Keratinocyte (primary cell): ENCODE measurements around the gene ADGRG1. TPM values are rescaled to one million over a fixed set of nuclear protein-coding genes. Genes with fewer than 3 reads are reported as not detected.

ENCODE experiments used
- DNase-seq: peaks from one replicate; pipeline ENCODE4 v3.0.0-alpha.2; 2011; ENCODE audit warnings: low read depth, missing footprints, low spot score
- FAIRE-seq: peaks from 2 replicates; lab custom pipeline; 2011; peaks lifted over from hg19 to GRCh38; lab: Jason Lieb, UNC
- H2AFZ ChIP-seq: 2 replicates; pipeline ENCODE4 v1.6.0; 2012; ENCODE audit warnings: low read length, control low read depth, inconsistent platforms; ENCODE audit not compliant: control insufficient read depth
- H3K27ac ChIP-seq: 2 replicates; pipeline ENCODE4 v1.5.1; 2011; ENCODE audit warnings: low read length; ENCODE audit not compliant: control insufficient read depth, insufficient read depth
- H3K27me3 ChIP-seq: 3 replicates; pipeline ENCODE4 v1.6.0; 2011; ENCODE audit warnings: low read length; ENCODE audit not compliant: control insufficient read depth, insufficient read depth; ENCODE audit errors: extremely low read depth
- H3K36me3 ChIP-seq, 2 experiments: 2 replicates in 1 of 2; 3 replicates in 1 of 2; pipeline ENCODE4 v1.5.1; 2011; ENCODE audit warnings: low read length in 2 of 2, mild to moderate bottlenecking in 1 of 2; ENCODE audit not compliant: control insufficient read depth in 2 of 2, insufficient read depth in 2 of 2; ENCODE audit errors: extremely low read depth in 1 of 2
- H3K4me1 ChIP-seq: 3 replicates; pipeline ENCODE4 v1.5.1; 2011; ENCODE audit warnings: low read length; ENCODE audit not compliant: control insufficient read depth, insufficient read depth; ENCODE audit errors: extremely low read depth
- H3K4me2 ChIP-seq: 3 replicates; pipeline ENCODE4 v1.6.0; 2011; ENCODE audit warnings: low read depth, low read length; ENCODE audit not compliant: control insufficient read depth, insufficient read depth; ENCODE audit errors: extremely low read depth
- H3K4me3 ChIP-seq, 3 experiments: fragments of 200-600 bp in 1 of 3; sonication (generic) in 1 of 3; 2 replicates in 2 of 3; 3 replicates in 1 of 3; pipeline ENCODE4 v1.5.1; 2011 to 2016; ENCODE audit warnings: low read length in 3 of 3, mild to moderate bottlenecking in 3 of 3, control low read depth in 2 of 3, inconsistent platforms in 1 of 3, low read depth in 1 of 3, mixed read lengths in 1 of 3, mixed run types in 1 of 3, moderate library complexity in 1 of 3; ENCODE audit not compliant: control insufficient read depth in 2 of 3, insufficient read depth in 2 of 3; ENCODE audit errors: extremely low read depth in 1 of 3
- H3K79me2 ChIP-seq: 2 replicates; pipeline ENCODE4 v1.6.0; 2012; ENCODE audit warnings: low read length; ENCODE audit not compliant: control insufficient read depth, insufficient read depth
- H3K9ac ChIP-seq: 3 replicates; pipeline ENCODE4 v1.6.0; 2011; ENCODE audit warnings: low read length; ENCODE audit not compliant: control insufficient read depth, insufficient read depth; ENCODE audit errors: extremely low read depth
- H3K9me1 ChIP-seq: 3 replicates; pipeline ENCODE4 v1.6.0; 2011; ENCODE audit warnings: low read length; ENCODE audit not compliant: control insufficient read depth, insufficient read depth; ENCODE audit errors: extremely low read depth
- H3K9me3 ChIP-seq: 2 replicates; pipeline ENCODE4 v1.5.1; 2012; ENCODE audit warnings: low read depth, low read length; ENCODE audit not compliant: control insufficient read depth
- H4K20me1 ChIP-seq: 3 replicates; pipeline ENCODE4 v1.6.0; 2011; ENCODE audit warnings: low read length; ENCODE audit not compliant: control insufficient read depth, insufficient read depth; ENCODE audit errors: extremely low read depth
- EZH2 ChIP-seq: IDR thresholded peaks from one replicate; pipeline ENCODE4 v1.6.1; 2012; ENCODE audit warnings: inconsistent platforms, mild to moderate bottlenecking, low read length, moderate library complexity
- dilution Hi-C: fragments of 300-500 bp; cut with MboI; formaldehyde crosslinking; loops from one replicate; pipeline ENCODE4 v1.7.0; 2020; ENCODE audit warnings: low sequenced_read_pairs; ENCODE audit not compliant: extremely low pct_ligation_motif_present
- polyA plus RNA-seq, 5 experiments: library from polyadenylated mRNA; depleted of rRNA in 3 of 5; stranded (reverse) in 3 of 5; stranded (forward) in 1 of 5; unstranded in 1 of 5; fragments of >200 nt; gene quantifications; 1 replicate in 1 of 5; 2 replicates in 3 of 5; 3 replicates in 1 of 5; pipeline versions ENCODE4 v1.2.1 to v1.2.3, GENCODE V29; 2011 to 2012; ENCODE audit warnings: missing spikeins in 2 of 5, low read depth in 1 of 5, low replicate concordance in 1 of 5
- TF ChIP-seq, protein P1 (sequence below), 3 experiments: IDR thresholded peaks in 1 of 3; conservative IDR thresholded peaks in 1 of 3; optimal IDR thresholded peaks in 1 of 3; 2 replicates in 2 of 3; 3 replicates in 1 of 3; pipeline versions ENCODE3 to v1.5.1; 2011; ENCODE audit warnings: low read length in 3 of 3, mild to moderate bottlenecking in 3 of 3, moderate library complexity in 2 of 3, control low read depth in 1 of 3, inconsistent platforms in 1 of 3; ENCODE audit not compliant: insufficient read depth in 2 of 3; ENCODE audit errors: extremely low read depth in 1 of 3

The ADGRG1 gene
- polyA plus RNA-seq, 1 donor (not counting 4 experiments of a cell fraction or from before 2014, with no cell fraction given), result 28.4 TPM

DNA sequence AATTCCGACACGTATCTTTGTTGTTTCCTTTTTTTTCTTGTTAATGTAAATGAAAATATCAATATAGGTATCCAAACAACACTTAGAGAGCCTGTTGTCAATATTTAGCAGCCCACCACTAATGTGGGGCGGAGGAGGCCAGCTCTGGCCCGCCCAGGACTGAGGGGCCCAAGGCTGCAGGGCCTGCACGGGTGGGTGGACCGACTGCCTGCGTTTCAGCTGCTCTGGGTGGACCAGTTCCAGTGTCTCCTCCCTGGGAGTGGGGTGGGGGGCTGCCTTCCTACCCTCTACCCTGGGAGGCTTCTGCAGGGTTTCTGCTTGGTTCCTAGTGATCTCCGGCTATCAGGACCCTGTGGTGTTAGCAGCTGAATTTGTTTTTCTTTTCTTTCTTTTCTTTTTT lies 15.9 kb upstream of the ADGRG1 start:
- FAIRE-seq (no peak), DNase-seq (no peak)
- H3K79me2 ChIP-seq, result no peaks in the 10 kb centered on the region
- H3K9ac ChIP-seq, result no peak overlapping the region
- peaks cover 4% of the 10 kb centered on the region for H3K4me1 ChIP-seq
- H2AFZ ChIP-seq, result no peak overlapping the region
- no peaks in the 10 kb centered on the region for H3K9me3 ChIP-seq
- no peaks in the 10 kb centered on the region for H4K20me1 ChIP-seq
- no peaks in the 10 kb centered on the region for H3K27me3 ChIP-seq
- no peaks in the 10 kb centered on the region for H3K9me1 ChIP-seq
- no peak overlapping the region for H3K4me3 ChIP-seq
- TF ChIP-seq, protein P1, sequence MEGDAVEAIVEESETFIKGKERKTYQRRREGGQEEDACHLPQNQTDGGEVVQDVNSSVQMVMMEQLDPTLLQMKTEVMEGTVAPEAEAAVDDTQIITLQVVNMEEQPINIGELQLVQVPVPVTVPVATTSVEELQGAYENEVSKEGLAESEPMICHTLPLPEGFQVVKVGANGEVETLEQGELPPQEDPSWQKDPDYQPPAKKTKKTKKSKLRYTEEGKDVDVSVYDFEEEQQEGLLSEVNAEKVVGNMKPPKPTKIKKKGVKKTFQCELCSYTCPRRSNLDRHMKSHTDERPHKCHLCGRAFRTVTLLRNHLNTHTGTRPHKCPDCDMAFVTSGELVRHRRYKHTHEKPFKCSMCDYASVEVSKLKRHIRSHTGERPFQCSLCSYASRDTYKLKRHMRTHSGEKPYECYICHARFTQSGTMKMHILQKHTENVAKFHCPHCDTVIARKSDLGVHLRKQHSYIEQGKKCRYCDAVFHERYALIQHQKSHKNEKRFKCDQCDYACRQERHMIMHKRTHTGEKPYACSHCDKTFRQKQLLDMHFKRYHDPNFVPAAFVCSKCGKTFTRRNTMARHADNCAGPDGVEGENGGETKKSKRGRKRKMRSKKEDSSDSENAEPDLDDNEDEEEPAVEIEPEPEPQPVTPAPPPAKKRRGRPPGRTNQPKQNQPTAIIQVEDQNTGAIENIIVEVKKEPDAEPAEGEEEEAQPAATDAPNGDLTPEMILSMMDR (optimal IDR thresholded peaks at IDR 0.05 in 1 of 3, IDR thresholded peaks at IDR 0.05 in 1 of 3, conservative IDR thresholded peaks at IDR 0.05 in 1 of 3; ENCODE audit: extremely low read depth in 1 of 3, insufficient read depth in 2 of 3, low read length in 3 of 3), result no peak
- no peak for TF ChIP-seq EZH2
- no peak overlapping the region for H3K27ac ChIP-seq
- no peaks in the 10 kb centered on the region for H3K36me3 ChIP-seq
- dilution Hi-C loops, result no loop called here
- H3K4me2 ChIP-seq, result no peak overlapping the region

DNA sequence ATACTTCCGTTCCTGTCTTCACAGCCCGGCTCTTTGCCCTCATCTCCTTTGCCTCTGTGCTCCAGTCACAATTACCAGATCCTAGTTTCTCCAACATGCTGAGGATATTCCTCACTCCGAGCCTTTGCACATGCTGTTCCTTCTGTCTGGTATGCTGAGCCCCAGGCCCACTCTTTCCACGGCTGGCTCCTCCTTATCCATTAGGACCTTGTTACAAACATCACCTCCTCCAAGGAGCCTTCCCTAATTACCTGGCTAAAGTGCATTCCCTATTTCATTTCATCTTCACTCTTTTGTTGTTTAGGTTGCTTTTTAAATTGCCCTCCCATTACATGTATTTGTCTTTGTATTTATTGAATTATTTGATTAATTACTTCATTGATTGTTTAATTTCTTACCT lies 14.9 kb upstream of the ADGRG1 start:
- no peaks in the 10 kb centered on the region for H3K9me1 ChIP-seq
- FAIRE-seq (no peak), DNase-seq (no peak)
- H3K4me3 ChIP-seq, result no peak overlapping the region
- no peaks in the 10 kb centered on the region for H3K36me3 ChIP-seq
- no peak overlapping the region for H3K4me2 ChIP-seq
- dilution Hi-C loops, result no loop called here
- no peaks in the 10 kb centered on the region for H4K20me1 ChIP-seq
- no peak overlapping the region for H3K9ac ChIP-seq
- no peak overlapping the region for H2AFZ ChIP-seq
- no peak overlapping the region for H3K27ac ChIP-seq
- no peaks in the 10 kb centered on the region for H3K9me3 ChIP-seq
- no peaks in the 10 kb centered on the region for H3K27me3 ChIP-seq
- no peak for TF ChIP-seq EZH2
- H3K79me2 ChIP-seq, result no peaks in the 10 kb centered on the region
- H3K4me1 ChIP-seq, result peaks cover 12% of the 10 kb centered on the region

DNA sequence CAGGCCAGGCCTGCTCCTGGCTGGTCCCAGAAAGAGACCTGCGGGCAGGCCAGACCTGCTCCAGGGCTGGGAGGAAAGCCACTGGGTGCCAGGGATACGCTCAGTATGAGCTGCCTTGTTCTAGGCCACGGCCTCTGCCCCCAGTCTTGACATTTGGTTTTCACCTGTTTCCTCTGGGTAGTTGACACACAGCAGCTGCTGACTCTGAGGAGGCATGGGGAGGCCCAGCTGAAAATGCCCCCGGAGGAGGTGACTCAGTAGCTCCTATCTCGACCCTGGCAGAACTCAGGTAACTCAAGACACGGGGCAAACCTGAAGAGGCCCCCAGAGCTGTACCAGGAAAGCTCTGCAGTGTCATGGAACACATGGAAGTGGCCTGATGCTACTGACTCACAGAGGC lies 13.9 kb upstream of the ADGRG1 start:
- no peak for TF ChIP-seq EZH2
- TF ChIP-seq, protein P1 (optimal IDR thresholded peaks at IDR 0.05 in 1 of 3, IDR thresholded peaks at IDR 0.05 in 1 of 3, conservative IDR thresholded peaks at IDR 0.05 in 1 of 3; ENCODE audit: extremely low read depth in 1 of 3, insufficient read depth in 2 of 3, low read length in 3 of 3), result no peak
- no peaks in the 10 kb centered on the region for H3K9me1 ChIP-seq
- dilution Hi-C loops, result no loop called here
- H3K4me3 ChIP-seq, result no peak overlapping the region
- H3K4me2 ChIP-seq, result no peak overlapping the region
- H3K27me3 ChIP-seq, result no peaks in the 10 kb centered on the region
- H3K27ac ChIP-seq, result no peak overlapping the region
- no peaks in the 10 kb centered on the region for H3K36me3 ChIP-seq
- peaks cover 20% of the 10 kb centered on the region for H3K4me1 ChIP-seq
- no peak overlapping the region for H3K9ac ChIP-seq
- no peak overlapping the region for H2AFZ ChIP-seq
- no peak for FAIRE-seq
- H4K20me1 ChIP-seq, result no peaks in the 10 kb centered on the region
- DNase-seq, result no peak
- no peaks in the 10 kb centered on the region for H3K9me3 ChIP-seq
- H3K79me2 ChIP-seq, result no peaks in the 10 kb centered on the region
